NCI-H2227 (cell line): ENCODE data around the gene VSIG2.

Experiments
- DNase-seq: peaks from one replicate; lab custom pipeline; 2025; ENCODE audit not compliant: unreplicated experiment; lab: John Stamatoyannopoulos, UW

The VSIG2 gene

GRCh38 chr11:124724979-124725718 is 26.9 kb downstream of the VSIG2 start:
- no peak for DNase-seq

DNA sequence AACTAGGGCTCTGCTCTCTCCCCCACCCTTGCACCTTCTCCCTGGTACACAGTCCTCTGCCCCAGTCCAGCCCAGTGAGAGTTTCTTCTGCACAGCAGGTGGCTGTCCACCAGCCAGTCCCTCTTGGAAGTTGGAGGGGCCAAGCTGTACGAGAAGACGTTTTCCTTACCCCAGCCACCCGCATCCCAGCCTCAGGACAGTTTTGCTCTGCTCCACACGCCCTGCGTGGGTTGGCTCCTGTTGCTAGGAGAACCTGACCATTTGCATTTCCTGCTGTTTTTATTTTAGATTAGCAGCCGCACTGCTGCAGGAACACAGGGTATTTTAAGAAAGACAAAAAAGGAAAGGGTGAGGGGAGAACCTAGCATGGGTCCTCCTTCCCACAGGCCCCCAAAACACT is 29.9 kb downstream of the VSIG2 start:
- no peak for DNase-seq

GRCh38 chr11:124719534-124719933 is 32.5 kb downstream of the VSIG2 start:
- no peak for DNase-seq

DNA sequence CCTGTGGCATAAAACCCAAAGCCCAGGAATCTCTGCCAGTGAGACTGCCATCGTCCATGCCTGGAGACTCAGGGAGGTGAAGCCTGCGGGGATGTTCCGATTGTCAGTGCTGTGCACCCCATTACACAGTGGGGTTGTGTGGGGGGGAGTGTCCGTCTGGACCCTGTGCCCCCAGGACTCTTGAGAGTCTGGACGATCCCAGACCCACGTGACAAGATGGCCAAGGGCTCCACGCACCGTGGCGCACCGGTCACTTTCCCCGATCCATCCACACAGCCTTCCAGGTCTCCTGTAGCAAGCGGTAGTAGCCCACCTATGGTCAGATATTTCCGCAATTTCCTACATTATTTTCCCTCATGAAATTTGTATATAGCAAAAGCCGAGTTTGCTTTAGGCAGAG is 33.3 kb downstream of the VSIG2 start:
- DNase-seq, result no peak

DNA sequence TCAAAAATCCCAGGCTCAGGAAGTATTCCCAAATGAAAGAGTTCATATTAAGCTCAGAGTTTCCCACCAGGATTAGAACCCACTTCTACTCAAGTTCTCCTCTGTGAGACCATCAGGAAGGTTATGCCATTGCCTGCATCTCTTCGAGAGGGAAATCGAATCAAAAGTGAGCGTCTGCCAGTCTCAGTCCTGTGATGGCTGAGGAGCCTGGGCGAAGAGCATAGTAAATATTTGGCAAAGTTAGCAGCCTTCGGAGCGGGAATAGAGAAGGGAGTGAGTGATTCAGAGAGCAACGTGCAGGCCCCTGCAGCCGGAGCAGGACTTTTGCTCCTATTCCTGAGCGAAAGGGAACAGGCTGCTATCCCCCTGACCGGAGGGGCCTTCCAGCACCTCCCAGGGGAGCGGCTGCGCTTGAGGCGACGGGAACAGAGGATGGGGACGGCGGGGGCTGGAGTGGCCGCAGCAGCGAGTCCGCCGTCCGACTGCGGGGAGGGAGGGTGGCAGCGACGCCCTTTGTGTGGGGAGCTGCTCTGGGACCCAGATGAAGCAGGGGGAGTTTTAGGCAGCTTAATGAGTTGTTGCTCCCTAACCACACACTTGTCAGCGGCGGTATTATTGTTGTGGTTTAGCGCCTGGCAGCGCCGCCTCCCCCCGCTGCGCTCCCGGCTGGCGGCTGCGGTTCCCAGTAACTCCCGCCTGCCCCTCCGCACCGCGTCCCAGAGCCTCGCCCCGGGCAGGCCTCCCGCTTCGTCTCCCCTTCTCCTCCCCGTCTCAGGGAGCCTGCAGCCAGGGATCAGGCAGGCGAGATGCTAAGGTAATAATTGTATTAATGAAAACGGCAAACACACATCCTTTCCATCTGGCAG is 34.0 kb downstream of the VSIG2 start:
- peak; percentile 17 for DNase-seq

DNA sequence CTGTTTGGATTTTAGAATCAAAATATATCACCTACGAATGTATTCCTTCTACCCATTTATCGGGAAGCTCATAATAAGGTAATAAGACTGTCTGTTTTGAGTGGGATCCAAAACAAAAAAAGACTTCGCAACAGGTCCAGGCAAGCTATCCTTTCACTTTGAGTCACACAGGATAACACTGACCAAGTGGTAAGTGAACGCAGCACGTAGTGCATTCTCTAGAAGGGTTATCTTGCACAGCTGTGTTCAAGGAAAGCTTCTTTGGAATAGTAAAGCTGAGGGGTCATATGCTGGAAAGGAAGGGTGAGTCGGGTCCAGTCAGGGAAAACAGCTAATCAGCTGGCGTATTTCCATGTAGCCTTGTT is 34.7 kb downstream of the VSIG2 start:
- DNase-seq, result no peak

DNA sequence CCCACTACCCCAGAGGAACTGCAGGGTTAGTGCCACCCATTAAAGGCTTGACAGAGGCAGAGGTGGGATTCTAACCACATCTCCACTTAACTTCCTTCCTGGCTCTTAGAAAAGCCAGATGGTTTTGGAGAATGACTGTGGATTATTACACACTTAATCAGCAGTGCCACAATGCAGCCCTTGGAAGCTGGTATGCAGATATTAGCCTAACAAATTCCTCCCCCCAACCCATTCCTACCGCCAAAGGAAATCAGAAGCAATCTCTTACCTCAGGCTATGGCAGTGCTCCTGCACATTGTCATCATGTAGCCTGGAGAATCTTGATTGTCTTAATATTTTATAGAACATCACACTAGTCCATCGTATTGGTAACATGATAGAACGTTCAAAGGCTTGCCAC is 35.5 kb downstream of the VSIG2 start:
- DNase-seq, result no peak

DNA sequence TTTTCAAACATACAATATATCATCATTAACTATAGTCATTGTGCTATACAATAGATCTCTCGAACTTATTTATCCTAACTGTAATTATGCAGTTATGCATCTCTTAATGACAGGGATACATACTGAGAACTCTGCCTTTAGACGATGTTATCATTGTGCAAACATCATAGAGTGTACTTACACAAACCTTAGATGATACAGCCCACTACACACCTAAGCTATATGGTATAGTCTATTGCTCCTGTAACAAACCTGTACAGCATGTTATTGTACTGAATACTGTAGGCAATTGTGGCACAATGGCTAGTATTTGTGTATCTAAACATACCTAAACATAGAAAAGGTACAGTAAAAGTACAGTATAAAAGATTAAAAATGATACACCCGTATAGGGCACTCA is 39.7 kb downstream of the VSIG2 start:
- DNase-seq, result no peak

DNA sequence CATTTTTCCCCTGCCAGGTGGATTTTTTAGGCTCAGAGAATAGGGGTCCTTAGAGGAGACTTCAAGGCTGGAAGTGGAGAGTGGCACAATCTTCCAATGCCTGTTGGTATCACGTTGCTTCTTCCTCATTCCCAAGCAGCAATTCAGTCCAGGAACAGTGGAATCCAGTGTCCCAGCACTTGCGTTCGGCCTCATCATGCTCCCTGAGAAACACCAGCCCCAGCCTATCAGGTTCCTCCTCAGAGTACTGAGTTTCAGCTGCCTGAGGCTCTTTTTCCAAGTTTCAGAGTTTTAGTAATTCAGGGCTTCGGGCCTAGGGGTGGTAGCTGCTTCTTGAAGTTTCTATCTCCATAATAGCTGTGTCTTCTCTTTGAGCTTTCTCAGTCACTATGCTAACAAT is 44.2 kb downstream of the VSIG2 start:
- DNase-seq, result no peak

DNA sequence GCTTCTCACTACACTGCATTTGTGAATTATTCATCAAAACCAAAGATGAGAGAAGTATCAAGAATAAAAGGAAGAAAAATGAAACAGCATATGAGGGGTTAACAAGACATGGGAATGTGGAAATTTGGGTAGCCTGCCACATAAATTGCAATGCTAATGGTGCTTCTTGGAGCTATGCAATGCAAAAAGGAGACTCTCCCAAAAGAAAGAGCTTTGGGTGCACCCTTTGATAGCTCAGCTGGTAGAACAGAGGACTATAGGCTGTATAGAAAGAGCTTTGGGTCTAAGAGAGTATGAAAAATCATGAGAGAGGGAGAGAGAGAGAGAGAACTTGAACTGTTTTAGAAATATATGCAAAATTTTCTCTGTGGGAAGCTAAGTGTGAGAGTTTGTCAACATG is 52.0 kb downstream of the VSIG2 start:
- DNase-seq, result no peak

- DNase-seq, result no peak
These were observed 52.5 kb downstream of the VSIG2 start for GRCh38 chr11:124699547-124699946.
